Measurements from ENCODE around the gene DNASE1L3. TPM values are rescaled to one million over a fixed set of nuclear protein-coding genes. Genes with fewer than 3 reads are reported as not detected.

DNASE1L3 gene
- total and polyA plus RNA-seq, 2 of the 8 experiments (the other 6 are each of a cell fraction or from before 2014, with no cell fraction given) = not detected

DNA sequence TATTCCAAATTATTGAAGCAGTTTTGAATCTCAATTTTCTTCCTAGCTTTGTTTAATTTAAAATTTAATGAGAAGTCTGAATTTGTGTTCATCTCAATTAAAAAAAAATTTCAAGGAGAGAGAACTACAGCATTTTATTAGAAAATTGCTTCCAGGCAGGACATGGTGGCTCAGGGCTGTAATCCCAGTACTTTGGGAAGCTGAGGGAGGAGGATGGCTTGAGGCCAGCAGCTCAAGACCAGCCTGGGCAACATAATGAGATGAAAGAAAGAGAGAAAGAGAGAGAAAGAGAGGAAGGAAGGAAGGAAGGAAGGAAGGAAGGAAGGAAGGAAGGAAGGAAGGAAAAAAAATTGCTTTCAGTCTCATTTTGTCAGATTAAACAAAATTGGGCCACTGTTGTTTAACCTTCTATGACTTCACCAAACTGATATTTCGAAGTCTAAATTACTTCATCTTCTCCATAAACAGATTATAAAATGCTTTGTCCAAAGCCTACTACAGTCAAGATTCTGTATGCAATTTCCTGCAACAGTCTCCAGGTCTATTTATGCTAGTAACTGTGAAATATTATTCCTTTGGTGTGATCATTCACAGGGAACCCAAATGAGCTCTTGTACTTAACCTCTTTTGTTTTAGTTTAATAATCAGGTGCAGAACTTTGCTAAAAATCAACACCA, 20.2 kb upstream of the DNASE1L3 start:
- no peak overlapping the region for H3K9ac ChIP-seq (replicated peaks in 1 of 4; ENCODE audit: extremely low read depth in 1 of 4, low read depth in 3 of 4, low read length in 3 of 4)
- POLR2A ChIA-PET (ENCODE audit: partially characterized antibody) = interaction anchor here (0.9 kb wide), 1 partner anchor 9 kb away, joined by 3 read pairs; no protein-coding TSS in a partner anchor
- H3K36me3 ChIP-seq (ENCODE audit: control insufficient read depth in 2 of 4, insufficient read depth in 4 of 4, low read length in 3 of 4) = no peaks in the 10 kb centered on the region
- H4K5ac ChIP-seq (ENCODE audit: insufficient read length, low read depth, low read length) = no peak overlapping the region
- H3K4me3 ChIP-seq (ENCODE audit: extremely low read depth in 1 of 4, insufficient read depth in 2 of 4, low read depth in 3 of 4, low read length in 4 of 4) = no peak overlapping the region
- H3K4ac ChIP-seq (replicated peaks; ENCODE audit: insufficient read length, low read depth, low read length) = no peak overlapping the region
- H2BK120ac ChIP-seq (replicated peaks; ENCODE audit: low read depth, low read length) = no peak overlapping the region
- H3K9me3 ChIP-seq (ENCODE audit: insufficient read depth in 2 of 2, low read depth in 1 of 2, low read length in 1 of 2) = no peaks in the 10 kb centered on the region
- H2BK12ac ChIP-seq (ENCODE audit: low read depth, low read length) = no peak overlapping the region
- no peak overlapping the region for H4K8ac ChIP-seq (ENCODE audit: extremely low read depth, insufficient read depth, low read length)
- H3K79me1 ChIP-seq (ENCODE audit: low read depth, low read length) = no peaks in the 10 kb centered on the region
- H4K91ac ChIP-seq (replicated peaks; ENCODE audit: insufficient read length, low read length) = no peak overlapping the region
- H3K79me2 ChIP-seq (ENCODE audit: control insufficient read depth in 1 of 2, insufficient read depth in 2 of 2, low read length in 2 of 2) = no peaks in the 10 kb centered on the region
- no peak overlapping the region for H3K56ac ChIP-seq (replicated peaks; ENCODE audit: insufficient read length, low read depth, low read length)
- no peaks in the 10 kb centered on the region for H3K4me1 ChIP-seq (replicated peaks in 1 of 4; ENCODE audit: control insufficient read depth in 3 of 4, insufficient read depth in 4 of 4, low read length in 3 of 4)
- no peak overlapping the region for H2AK5ac ChIP-seq (ENCODE audit: low read depth, low read length)
- peaks cover 2 to 10% (median 4%) of the 10 kb centered on the region in 4 experiments for H3K27me3 ChIP-seq (replicated peaks in 1 of 4; ENCODE audit: control insufficient read depth in 3 of 4, extremely low read depth in 1 of 4, insufficient read depth in 3 of 4, low read length in 3 of 4)
- no peak overlapping the region for H3K14ac ChIP-seq (ENCODE audit: insufficient read length)
- no peak overlapping the region for H3K27ac ChIP-seq (ENCODE audit: low read depth, low read length)
- no peaks in the 10 kb centered on the region; the same call in 1 of the 2 replicates for H3K23me2 ChIP-seq (ENCODE audit: low read depth, low read length)
- H3K23ac ChIP-seq (ENCODE audit: insufficient read length) = no peak overlapping the region
- H2BK5ac ChIP-seq (ENCODE audit: low read depth, low read length) = no peak overlapping the region
- H3K4me2 ChIP-seq (ENCODE audit: insufficient read depth in 1 of 2, low read depth in 2 of 2, low read length in 2 of 2) = no peak overlapping the region
- H3K18ac ChIP-seq (ENCODE audit: extremely low read depth, low read length) = no peak overlapping the region
- FAIRE-seq (no peak), DNase-seq (ENCODE audit: low read depth in 1 of 2, low spot score in 2 of 2) (no peak)
- no peaks in the 10 kb centered on the region for H4K20me1 ChIP-seq (replicated peaks in 1 of 2; ENCODE audit: control insufficient read depth in 1 of 2, insufficient read depth in 2 of 2, low read length in 2 of 2)
- H2BK15ac ChIP-seq (ENCODE audit: low read length) = no peak overlapping the region
- H2BK20ac ChIP-seq (ENCODE audit: low read length) = no peak overlapping the region
- CTCF ChIA-PET (ENCODE audit: partially characterized antibody) = interaction anchor here (0.7 to 6.5 kb wide), 5 partner anchors 13 to 310 kb away, joined by 3 to 47 read pairs (median 3); no protein-coding TSS in a partner anchor
- 5% methylated on average over 1 of the region's 1 CpG; no CpG with 5 or more reads in 1 of the 2 experiments for WGBS, 2 experiments (ENCODE audit: extremely low coverage in 1 of 2, insufficient coverage in 1 of 2, insufficient read length in 1 of 2, insufficient replicate concordance in 2 of 2, low coverage in 1 of 2, low lambda C conversion rate in 2 of 2, missing lambda C conversion rate in 1 of 2)
- H2AFZ ChIP-seq (ENCODE audit: low read length) = no peak overlapping the region
- no peak for TF ChIP-seq YY1 (IDR thresholded peaks at IDR 0.05; ENCODE audit: low read depth, low read length)

Data from H1 (cell line).